Liver (tissue), 9 donors: ENCODE data around the gene TNRC6B. TPM values are rescaled to one million over a fixed set of nuclear protein-coding genes. Genes with fewer than 3 reads are reported as not detected.
A peak's percentile ranks its signal among the peaks of the same experiment; 100 is the strongest.

Source experiments
- DNase-seq: peaks from one replicate; pipeline ENCODE4 v3.0.0-alpha.2; 2017; ENCODE audit warnings: low spot score
- H3K27ac ChIP-seq, 2 donors: one replicate each; pipeline ENCODE4 v1.7.0; 2013; ENCODE audit warnings: inconsistent platforms in 2 of 2, low read length in 2 of 2, control low read depth in 1 of 2, low read depth in 1 of 2, mild to moderate bottlenecking in 1 of 2
- H3K27me3 ChIP-seq, 4 donors: one replicate each; pipeline versions ENCODE4 v1.6.1 to v1.7.0; 2013; ENCODE audit warnings: low read length in 3 of 4, inconsistent platforms in 1 of 4, mild to moderate bottlenecking in 1 of 4, moderate library complexity in 1 of 4; ENCODE audit not compliant: control insufficient read depth in 4 of 4, insufficient read depth in 4 of 4
- H3K36me3 ChIP-seq, 4 donors: one replicate each; pipeline versions ENCODE4 v1.6.1 to v1.7.0; 2013; ENCODE audit warnings: low read length in 3 of 4, mild to moderate bottlenecking in 3 of 4, low read depth in 1 of 4, moderate library complexity in 1 of 4; ENCODE audit not compliant: control insufficient read depth in 4 of 4, insufficient read depth in 3 of 4
- H3K4me1 ChIP-seq, 4 donors: one replicate each; pipeline versions ENCODE4 v1.6.1 to v1.7.0; 2013; ENCODE audit warnings: low read length in 3 of 4, mild to moderate bottlenecking in 3 of 4, moderate library complexity in 1 of 4; ENCODE audit not compliant: control insufficient read depth in 4 of 4, insufficient read depth in 4 of 4
- H3K4me3 ChIP-seq, 3 donors: one replicate each; pipeline versions ENCODE4 v1.6.1 to v1.7.0; 2013; ENCODE audit warnings: low read length in 3 of 3, control low read depth in 1 of 3, low read depth in 1 of 3, mild to moderate bottlenecking in 1 of 3
- H3K9ac ChIP-seq, 2 donors: one replicate each; pipeline ENCODE4 v1.7.0; 2013; ENCODE audit warnings: low read length in 2 of 2, mild to moderate bottlenecking in 2 of 2, moderate library complexity in 2 of 2, control low read depth in 1 of 2, low read depth in 1 of 2
- H3K9me3 ChIP-seq, 4 donors: one replicate each; pipeline versions ENCODE4 v1.6.1 to v1.7.0; 2013; ENCODE audit warnings: low read length in 3 of 4; ENCODE audit not compliant: control insufficient read depth in 4 of 4
- EGR1 ChIP-seq, 2 donors: IDR thresholded peaks; 2 replicates each; pipeline ENCODE4 v1.6.1; 2016 to 2018; ENCODE audit warnings: antibody characterized with exemption in 2 of 2, low read depth in 2 of 2
- FOXA2 ChIP-seq: IDR thresholded peaks from 2 replicates; pipeline ENCODE4 v1.6.1; 2016; ENCODE audit warnings: antibody characterized with exemption
- RAD21 ChIP-seq, 2 donors: IDR thresholded peaks; 2 replicates each; pipeline ENCODE4 v1.6.1; 2016; ENCODE audit warnings: antibody characterized with exemption in 2 of 2, mild to moderate bottlenecking in 2 of 2
- RXRA ChIP-seq, 2 donors: IDR thresholded peaks; 2 replicates each; pipeline ENCODE4 v1.6.1; 2017 to 2018; ENCODE audit warnings: antibody characterized with exemption in 2 of 2, mild to moderate bottlenecking in 1 of 2
- SP1 ChIP-seq: IDR thresholded peaks from 2 replicates; pipeline ENCODE4 v1.6.1; 2018; ENCODE audit warnings: antibody characterized with exemption, mild to moderate bottlenecking
- YY1 ChIP-seq: IDR thresholded peaks from 2 replicates; pipeline ENCODE4 v1.6.1; 2016; ENCODE audit warnings: antibody characterized with exemption, mild to moderate bottlenecking
- WGBS: extraction: QIAGEN DNeasy Blood & Tissue Kit; methylation state at CpG from one replicate; pipeline ENCODE4 v1.1.7; 2013; 5-methylcytosine and 5-hydroxymethylcytosine counted together
- polyA plus RNA-seq, 2 donors: library from polyadenylated mRNA; stranded (reverse) in 1 of 2; unstranded in 1 of 2; fragments of 200-250 nt in 1 of 2; fragments of >200 nt in 1 of 2; fragmentation: Nextera tagmentation in 1 of 2; extraction: Ambion mirVana in 1 of 2; gene quantifications; one replicate each; pipeline versions ENCODE4 v1.2.1 to v1.2.3, GENCODE V29; 2013 to 2015
- total RNA-seq, 2 donors: library from RNA; depleted of rRNA; stranded (reverse); fragments of >200 nt; gene quantifications; one replicate each; pipeline ENCODE4 v1.2.3, GENCODE V29; 2014
- TF ChIP-seq, protein P1 (sequence below): IDR thresholded peaks from 2 replicates; pipeline ENCODE4 v1.6.1; 2016; ENCODE audit warnings: antibody characterized with exemption, mild to moderate bottlenecking
- TF ChIP-seq, protein P2 (sequence below): IDR thresholded peaks from 2 replicates; pipeline ENCODE4 v1.6.1; 2016; ENCODE audit warnings: antibody characterized with exemption
- TF ChIP-seq, protein P3 (sequence below): IDR thresholded peaks from 2 replicates; pipeline ENCODE4 v1.6.1; 2016; ENCODE audit warnings: antibody characterized with exemption
- donor health status: healthy.
- donor health status: healthy.
- donor health status: healthy.
- donor health status: healthy.
- donor health status: healthy.

Gene TNRC6B
- total and polyA plus RNA-seq, 4 donors, result 4.6 to 39.1 (median 26.4) TPM

DNA sequence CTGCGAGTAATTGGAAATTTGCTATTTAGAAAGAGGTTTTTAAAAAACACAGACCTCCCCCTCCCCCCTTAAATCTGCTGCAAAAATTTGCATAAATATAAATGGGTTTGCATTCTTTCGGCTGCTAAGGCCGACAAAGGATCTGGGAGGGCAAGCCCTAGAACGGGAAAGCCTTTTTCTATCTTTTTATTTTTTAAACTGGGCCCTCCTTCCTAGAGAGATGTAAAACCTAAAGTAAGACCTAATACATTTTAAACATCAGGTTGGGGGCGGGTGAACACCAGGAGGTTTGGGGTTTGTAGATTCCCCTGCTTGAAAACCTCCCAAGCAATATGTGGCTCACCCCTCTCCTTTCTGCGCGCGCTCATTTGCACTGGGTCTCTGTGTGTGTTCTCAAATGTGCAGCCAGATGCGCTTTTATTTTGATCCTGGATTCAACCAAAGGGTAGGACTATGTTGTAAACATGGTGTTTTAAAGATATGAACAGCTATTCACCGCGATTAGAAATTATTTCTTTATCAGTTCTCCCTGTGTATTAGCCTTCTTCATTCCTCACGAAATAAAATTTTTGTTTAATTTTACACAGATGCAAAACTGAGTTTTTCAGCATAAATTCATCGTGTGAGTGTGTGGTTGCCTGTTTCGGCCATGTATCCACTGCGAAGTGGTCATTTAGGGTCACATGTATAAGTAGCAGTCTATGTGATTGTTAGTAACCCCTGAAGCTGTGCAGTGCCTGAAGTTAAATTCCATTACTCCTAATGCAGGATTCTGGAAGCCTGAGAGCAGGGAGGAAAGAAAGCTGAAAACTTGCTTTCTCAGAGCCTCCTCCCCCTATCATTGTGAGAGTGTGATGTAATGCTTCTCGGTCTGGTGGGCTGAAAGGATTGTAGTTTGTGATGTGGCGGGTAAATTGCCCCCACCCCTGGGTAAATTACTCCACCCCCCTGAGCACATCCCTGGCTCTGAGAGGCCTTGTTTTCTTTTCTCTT, 988 bp downstream of the TNRC6B start:
- Histone ChIP-seq H3K27ac (peak overlapping the region; percentile 83 to 93), H3K4me1 (peaks cover 16 to 60% (median 49%) of the 10 kb centered on the region in 4 donors), H3K4me3 (peak overlapping the region; percentile 69 to 94 (median 91)), H3K27me3 (no peaks in the 10 kb centered on the region), H3K9ac (peak overlapping the region; percentile 79 to 99), H3K9me3 (no peaks in the 10 kb centered on the region), H3K36me3 (no peaks in the 10 kb centered on the region)
- under 1% methylated on average over 17 of the region's 17 CpGs for WGBS
- peak in 1 of 2 donors; percentile 12 for TF ChIP-seq RAD21 (IDR thresholded peaks at IDR 0.05)
- TF ChIP-seq FOXA2, result no peak
- TF ChIP-seq RXRA (IDR thresholded peaks at IDR 0.05), result no peak
- TF ChIP-seq, protein P1, sequence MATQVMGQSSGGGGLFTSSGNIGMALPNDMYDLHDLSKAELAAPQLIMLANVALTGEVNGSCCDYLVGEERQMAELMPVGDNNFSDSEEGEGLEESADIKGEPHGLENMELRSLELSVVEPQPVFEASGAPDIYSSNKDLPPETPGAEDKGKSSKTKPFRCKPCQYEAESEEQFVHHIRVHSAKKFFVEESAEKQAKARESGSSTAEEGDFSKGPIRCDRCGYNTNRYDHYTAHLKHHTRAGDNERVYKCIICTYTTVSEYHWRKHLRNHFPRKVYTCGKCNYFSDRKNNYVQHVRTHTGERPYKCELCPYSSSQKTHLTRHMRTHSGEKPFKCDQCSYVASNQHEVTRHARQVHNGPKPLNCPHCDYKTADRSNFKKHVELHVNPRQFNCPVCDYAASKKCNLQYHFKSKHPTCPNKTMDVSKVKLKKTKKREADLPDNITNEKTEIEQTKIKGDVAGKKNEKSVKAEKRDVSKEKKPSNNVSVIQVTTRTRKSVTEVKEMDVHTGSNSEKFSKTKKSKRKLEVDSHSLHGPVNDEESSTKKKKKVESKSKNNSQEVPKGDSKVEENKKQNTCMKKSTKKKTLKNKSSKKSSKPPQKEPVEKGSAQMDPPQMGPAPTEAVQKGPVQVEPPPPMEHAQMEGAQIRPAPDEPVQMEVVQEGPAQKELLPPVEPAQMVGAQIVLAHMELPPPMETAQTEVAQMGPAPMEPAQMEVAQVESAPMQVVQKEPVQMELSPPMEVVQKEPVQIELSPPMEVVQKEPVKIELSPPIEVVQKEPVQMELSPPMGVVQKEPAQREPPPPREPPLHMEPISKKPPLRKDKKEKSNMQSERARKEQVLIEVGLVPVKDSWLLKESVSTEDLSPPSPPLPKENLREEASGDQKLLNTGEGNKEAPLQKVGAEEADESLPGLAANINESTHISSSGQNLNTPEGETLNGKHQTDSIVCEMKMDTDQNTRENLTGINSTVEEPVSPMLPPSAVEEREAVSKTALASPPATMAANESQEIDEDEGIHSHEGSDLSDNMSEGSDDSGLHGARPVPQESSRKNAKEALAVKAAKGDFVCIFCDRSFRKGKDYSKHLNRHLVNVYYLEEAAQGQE, result no peak
- no peak for DNase-seq

DNA sequence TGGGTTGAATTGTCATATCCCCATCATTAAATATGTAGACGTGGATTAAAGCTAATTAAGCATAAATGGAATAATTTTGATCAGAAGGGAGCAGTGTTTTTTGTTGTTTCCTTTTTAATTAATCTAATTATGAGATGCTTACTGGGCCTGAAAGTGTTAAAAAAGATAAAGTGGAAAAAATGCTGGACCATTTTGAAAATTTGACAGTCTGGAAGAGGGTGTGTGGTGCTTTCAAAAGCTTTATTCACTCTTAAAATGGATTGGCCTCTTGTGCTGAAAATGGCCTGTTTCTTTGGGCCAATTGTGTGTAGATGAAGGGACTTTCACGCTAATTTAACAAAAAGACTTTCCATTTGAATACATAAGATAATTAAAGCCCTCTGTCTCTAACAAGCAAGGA, 1.8 kb downstream of the TNRC6B start:
- 40% methylated on average over 2 of the region's 2 CpGs for WGBS
- peak; percentile 11 for TF ChIP-seq YY1
- TF ChIP-seq, protein P2, sequence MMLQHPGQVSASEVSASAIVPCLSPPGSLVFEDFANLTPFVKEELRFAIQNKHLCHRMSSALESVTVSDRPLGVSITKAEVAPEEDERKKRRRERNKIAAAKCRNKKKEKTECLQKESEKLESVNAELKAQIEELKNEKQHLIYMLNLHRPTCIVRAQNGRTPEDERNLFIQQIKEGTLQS, result no peak
- TF ChIP-seq RAD21 (IDR thresholded peaks at IDR 0.05), result no peak
- TF ChIP-seq, protein P1, result no peak
- no peak for TF ChIP-seq SP1
- no peak for TF ChIP-seq EGR1 (IDR thresholded peaks at IDR 0.05; ENCODE audit: low read depth in 2 of 2)
- TF ChIP-seq, protein P3, sequence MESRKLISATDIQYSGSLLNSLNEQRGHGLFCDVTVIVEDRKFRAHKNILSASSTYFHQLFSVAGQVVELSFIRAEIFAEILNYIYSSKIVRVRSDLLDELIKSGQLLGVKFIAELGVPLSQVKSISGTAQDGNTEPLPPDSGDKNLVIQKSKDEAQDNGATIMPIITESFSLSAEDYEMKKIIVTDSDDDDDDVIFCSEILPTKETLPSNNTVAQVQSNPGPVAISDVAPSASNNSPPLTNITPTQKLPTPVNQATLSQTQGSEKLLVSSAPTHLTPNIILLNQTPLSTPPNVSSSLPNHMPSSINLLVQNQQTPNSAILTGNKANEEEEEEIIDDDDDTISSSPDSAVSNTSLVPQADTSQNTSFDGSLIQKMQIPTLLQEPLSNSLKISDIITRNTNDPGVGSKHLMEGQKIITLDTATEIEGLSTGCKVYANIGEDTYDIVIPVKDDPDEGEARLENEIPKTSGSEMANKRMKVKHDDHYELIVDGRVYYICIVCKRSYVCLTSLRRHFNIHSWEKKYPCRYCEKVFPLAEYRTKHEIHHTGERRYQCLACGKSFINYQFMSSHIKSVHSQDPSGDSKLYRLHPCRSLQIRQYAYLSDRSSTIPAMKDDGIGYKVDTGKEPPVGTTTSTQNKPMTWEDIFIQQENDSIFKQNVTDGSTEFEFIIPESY, result no peak
- no peaks in the 10 kb centered on the region for H3K27me3 ChIP-seq
- peak overlapping the region in 2 of 3 donors; percentile 69 to 94 for H3K4me3 ChIP-seq
- peaks cover 16 to 68% (median 55%) of the 10 kb centered on the region in 4 donors for H3K4me1 ChIP-seq
- H3K27ac ChIP-seq, result peak overlapping the region; percentile 83 to 93
- DNase-seq, result no peak
- no peaks in the 10 kb centered on the region for H3K9me3 ChIP-seq
- H3K36me3 ChIP-seq, result no peaks in the 10 kb centered on the region
- H3K9ac ChIP-seq, result peak overlapping the region; percentile 21 to 99
